Measurements from ENCODE around the gene SYT7. TPM values are rescaled to one million over a fixed set of nuclear protein-coding genes. Genes with fewer than 3 reads are reported as not detected.

SYT7 gene
- polyA plus RNA-seq, 1 experiment, result 0.45 TPM

DNA sequence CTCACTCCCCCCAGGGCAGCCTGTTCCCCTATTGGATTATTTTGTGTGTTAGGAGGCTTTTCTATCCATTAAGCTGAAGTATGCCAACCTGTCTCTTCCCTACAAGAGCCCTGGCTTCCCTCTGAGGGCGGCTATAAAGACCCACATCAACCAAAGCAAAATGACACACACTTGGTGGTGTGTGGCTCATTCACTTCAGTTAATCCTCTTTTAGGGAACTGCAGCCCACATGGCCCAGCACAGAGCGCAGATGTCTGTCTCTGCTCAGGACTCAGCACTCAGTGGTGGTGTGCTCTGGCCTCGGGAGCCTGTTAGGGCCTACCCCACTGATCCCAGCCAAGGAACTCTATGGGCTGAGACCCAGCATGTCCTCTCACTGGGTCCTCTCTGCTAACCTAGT lies 104.5 kb downstream of the SYT7 start:
- TF ChIP-seq, protein P1, sequence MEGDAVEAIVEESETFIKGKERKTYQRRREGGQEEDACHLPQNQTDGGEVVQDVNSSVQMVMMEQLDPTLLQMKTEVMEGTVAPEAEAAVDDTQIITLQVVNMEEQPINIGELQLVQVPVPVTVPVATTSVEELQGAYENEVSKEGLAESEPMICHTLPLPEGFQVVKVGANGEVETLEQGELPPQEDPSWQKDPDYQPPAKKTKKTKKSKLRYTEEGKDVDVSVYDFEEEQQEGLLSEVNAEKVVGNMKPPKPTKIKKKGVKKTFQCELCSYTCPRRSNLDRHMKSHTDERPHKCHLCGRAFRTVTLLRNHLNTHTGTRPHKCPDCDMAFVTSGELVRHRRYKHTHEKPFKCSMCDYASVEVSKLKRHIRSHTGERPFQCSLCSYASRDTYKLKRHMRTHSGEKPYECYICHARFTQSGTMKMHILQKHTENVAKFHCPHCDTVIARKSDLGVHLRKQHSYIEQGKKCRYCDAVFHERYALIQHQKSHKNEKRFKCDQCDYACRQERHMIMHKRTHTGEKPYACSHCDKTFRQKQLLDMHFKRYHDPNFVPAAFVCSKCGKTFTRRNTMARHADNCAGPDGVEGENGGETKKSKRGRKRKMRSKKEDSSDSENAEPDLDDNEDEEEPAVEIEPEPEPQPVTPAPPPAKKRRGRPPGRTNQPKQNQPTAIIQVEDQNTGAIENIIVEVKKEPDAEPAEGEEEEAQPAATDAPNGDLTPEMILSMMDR (IDR thresholded peaks at IDR 0.05; ENCODE audit: low read depth, low read length), result no peak
- ChIA-PET POLR2A (no interaction called here), CTCF (interaction anchor here (0.9 to 5.7 kb wide), 8 partner anchors 9 to 162 kb away, joined by 3 to 139 read pairs (median 12); no protein-coding TSS in a partner anchor)
- H3K9me3 ChIP-seq (ENCODE audit: control insufficient read depth, insufficient read depth, low read length), result no peaks in the 10 kb centered on the region; the same call in none of the 2 replicates
- peaks cover 6% of the 10 kb centered on the region for H3K27me3 ChIP-seq (ENCODE audit: control insufficient read depth, insufficient read depth, low read length)
- no peak overlapping the region for H3K27ac ChIP-seq (ENCODE audit: low read depth, low read length)
- DNase-seq (ENCODE audit: low read depth, low spot score), result no peak
- no peak overlapping the region for H3K4me3 ChIP-seq (ENCODE audit: low read depth, low read length)

DNA sequence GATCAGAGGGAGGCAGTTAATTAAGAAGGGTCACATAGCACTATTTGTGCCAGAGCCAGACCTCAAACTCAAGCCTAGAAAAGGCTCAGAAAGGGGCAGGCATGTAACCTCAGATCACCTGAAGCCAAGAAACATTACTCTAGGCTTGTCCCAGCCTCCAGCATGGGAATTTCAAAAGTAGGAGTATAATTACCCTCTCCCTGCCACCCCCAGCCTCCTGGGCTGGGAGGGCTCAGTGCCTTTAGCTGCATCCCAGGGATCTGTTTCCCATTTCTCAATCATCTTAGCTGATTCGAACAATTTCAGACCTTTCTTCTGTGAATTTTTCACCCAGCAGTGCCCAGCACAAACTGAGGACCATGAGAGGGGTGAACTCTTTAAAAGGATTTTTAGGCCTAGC lies 105.4 kb downstream of the SYT7 start:
- POLR2A ChIA-PET, result no interaction called here

DNA sequence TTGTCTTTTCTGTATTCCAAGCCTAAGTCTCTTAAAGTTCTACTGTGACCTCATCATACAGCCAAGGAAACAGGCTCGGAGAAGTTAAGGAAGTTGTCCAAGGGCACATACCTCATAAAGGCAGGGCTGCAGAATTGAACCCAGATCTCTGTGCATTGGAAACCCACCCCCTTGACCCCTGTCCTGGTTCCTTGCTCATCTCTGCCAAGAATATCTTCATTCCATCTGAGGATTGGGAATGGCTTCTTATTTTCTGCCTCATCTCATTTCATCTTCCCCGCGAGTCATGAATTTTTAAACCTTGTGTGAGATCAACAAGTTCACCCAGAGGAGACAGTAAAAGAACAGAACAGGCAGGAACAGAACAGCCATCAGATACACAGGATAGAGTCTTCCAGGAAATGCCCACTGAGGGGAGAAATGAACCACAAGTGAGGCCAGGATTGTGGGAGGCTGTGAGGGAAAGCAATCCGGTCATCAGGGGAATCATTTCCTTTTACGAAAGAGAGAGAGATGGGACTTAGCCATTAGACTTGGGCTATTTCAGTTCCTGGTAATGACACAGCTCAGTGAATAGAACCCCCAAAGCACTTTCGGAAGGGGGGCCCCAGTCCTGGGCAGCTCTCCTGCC lies 106.7 kb downstream of the SYT7 start:
- Histone ChIP-seq H3K9me3 (ENCODE audit: control insufficient read depth, insufficient read depth, low read length) (no peaks in the 10 kb centered on the region; the same call in none of the 2 replicates), H3K27ac (ENCODE audit: low read depth, low read length) (no peak overlapping the region), H3K4me3 (ENCODE audit: low read depth, low read length) (no peak overlapping the region), H3K27me3 (ENCODE audit: control insufficient read depth, insufficient read depth, low read length) (peaks cover 6% of the 10 kb centered on the region)
- TF ChIP-seq, protein P1 (IDR thresholded peaks at IDR 0.05; ENCODE audit: low read depth, low read length), result no peak
- DNase-seq (ENCODE audit: low read depth, low spot score), result no peak
- ChIA-PET CTCF (interaction anchor here (1.0 to 5.7 kb wide), 5 partner anchors 8 to 165 kb away, joined by 3 to 139 read pairs (median 8); no protein-coding TSS in a partner anchor), POLR2A (no interaction called here)

More for the DNA sequence above, 105.4 kb downstream of the SYT7 start:
- DNase-seq (ENCODE audit: low read depth, low spot score), result no peak
- no peak overlapping the region for H3K27ac ChIP-seq (ENCODE audit: low read depth, low read length)
- peaks cover 6% of the 10 kb centered on the region for H3K27me3 ChIP-seq (ENCODE audit: control insufficient read depth, insufficient read depth, low read length)
- CTCF ChIA-PET, result interaction anchor here (0.9 to 5.7 kb wide), 8 partner anchors 11 to 259 kb away, joined by 3 to 139 read pairs (median 6); no protein-coding TSS in a partner anchor
- TF ChIP-seq, protein P1 (IDR thresholded peaks at IDR 0.05; ENCODE audit: low read depth, low read length), result no peak
- no peaks in the 10 kb centered on the region; the same call in none of the 2 replicates for H3K9me3 ChIP-seq (ENCODE audit: control insufficient read depth, insufficient read depth, low read length)
- H3K4me3 ChIP-seq (ENCODE audit: low read depth, low read length), result no peak overlapping the region

DNA sequence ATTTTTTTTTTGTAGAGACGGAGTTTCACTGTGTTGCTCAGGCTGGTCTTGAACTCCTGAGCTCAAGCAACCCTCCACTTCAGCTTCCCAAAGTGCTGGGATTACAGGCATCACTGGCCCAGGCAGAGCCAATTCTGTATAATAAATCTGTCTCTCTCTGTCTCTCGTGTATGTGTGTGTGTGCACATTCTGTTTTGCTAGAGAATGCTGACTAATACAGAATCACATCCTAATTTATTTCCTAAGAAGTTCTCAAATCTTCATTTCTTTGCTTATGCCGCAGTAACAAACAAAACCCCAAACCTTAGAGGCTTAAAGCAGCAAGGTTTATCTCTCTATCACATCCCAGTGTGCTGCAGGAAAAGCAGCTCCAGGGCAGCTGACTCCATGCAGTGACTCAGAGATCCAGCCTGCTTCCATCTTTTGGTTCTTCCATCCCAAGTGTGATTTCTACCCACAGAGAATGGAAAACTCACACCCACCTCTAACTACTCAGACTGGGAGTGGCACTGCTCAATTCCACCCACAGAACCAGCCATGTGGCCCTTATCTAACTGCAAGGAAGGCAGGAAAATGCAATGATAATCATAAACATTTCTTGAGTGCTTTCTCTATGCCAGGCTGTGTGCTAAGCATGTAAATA lies 107.4 kb downstream of the SYT7 start:
- DNase-seq (ENCODE audit: low read depth, low spot score), result no peak
- Histone ChIP-seq H3K27me3 (ENCODE audit: control insufficient read depth, insufficient read depth, low read length) (peaks cover 3% of the 10 kb centered on the region), H3K9me3 (ENCODE audit: control insufficient read depth, insufficient read depth, low read length) (no peaks in the 10 kb centered on the region; the same call in none of the 2 replicates), H3K27ac (ENCODE audit: low read depth, low read length) (no peak overlapping the region), H3K4me3 (ENCODE audit: low read depth, low read length) (no peak overlapping the region)
- CTCF ChIA-PET, result interaction anchor here (0.6 to 2.5 kb wide), 4 partner anchors 9 to 165 kb away, joined by 3 to 22 read pairs (median 10); no protein-coding TSS in a partner anchor
- POLR2A ChIA-PET, result no interaction called here
- TF ChIP-seq, protein P1 (IDR thresholded peaks at IDR 0.05; ENCODE audit: low read depth, low read length), result no peak

DNA sequence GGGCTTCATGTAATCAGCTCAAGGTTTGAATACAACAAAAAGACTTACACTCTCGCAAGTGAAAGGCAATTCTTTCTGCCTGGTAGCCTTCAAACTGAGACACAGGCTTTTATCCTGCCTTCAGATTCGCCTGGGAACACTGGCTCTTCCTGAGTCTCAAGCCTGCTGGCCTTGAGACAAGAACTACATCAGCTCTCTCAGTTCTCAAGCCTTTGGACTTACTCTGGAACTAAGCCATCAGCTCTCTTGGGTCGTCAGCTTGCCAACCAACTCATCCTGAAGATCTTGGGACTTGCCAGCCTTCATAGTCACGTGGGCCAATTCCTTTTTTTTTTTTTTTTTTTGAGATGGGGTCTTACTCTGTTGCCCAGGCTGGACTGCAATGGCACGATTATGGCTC lies 108.0 kb downstream of the SYT7 start:
- no peak for DNase-seq (ENCODE audit: low read depth, low spot score)
- no peaks in the 10 kb centered on the region; the same call in none of the 2 replicates for H3K9me3 ChIP-seq (ENCODE audit: control insufficient read depth, insufficient read depth, low read length)
- peaks cover 2% of the 10 kb centered on the region for H3K27me3 ChIP-seq (ENCODE audit: control insufficient read depth, insufficient read depth, low read length)
- TF ChIP-seq, protein P1 (IDR thresholded peaks at IDR 0.05; ENCODE audit: low read depth, low read length), result no peak
- CTCF ChIA-PET, result interaction anchor here (1.1 to 2.5 kb wide), 5 partner anchors 10 to 165 kb away, joined by 4 to 22 read pairs (median 11); no protein-coding TSS in a partner anchor
- POLR2A ChIA-PET, result no interaction called here
- no peak overlapping the region for H3K4me3 ChIP-seq (ENCODE audit: low read depth, low read length)
- H3K27ac ChIP-seq (ENCODE audit: low read depth, low read length), result no peak overlapping the region

All from AG04450 (cell line).